NOMO-1 treated with DMSO at 0.1 percent for 48 hours (cell line): ENCODE data around the gene EML1.
A peak's percentile ranks its signal among the peaks of the same experiment; 100 is the strongest.

Experiments
- DNase-seq: peaks from one replicate; lab custom pipeline; 2025; ENCODE audit not compliant: unreplicated experiment; lab: John Stamatoyannopoulos, UW

The EML1 gene

GRCh38 chr14:99983251-99984015, 190.2 kb downstream of the EML1 start:
- DNase-seq, result peak; percentile 28

GRCh38 chr14:99984036-99984435, 190.8 kb downstream of the EML1 start:
- DNase-seq, result no peak

GRCh38 chr14:99986396-99986795, 193.2 kb downstream of the EML1 start:
- DNase-seq, result no peak

GRCh38 chr14:99989032-99989431, 195.8 kb downstream of the EML1 start:
- DNase-seq, result no peak

- DNase-seq, result no peak
Observed at GRCh38 chr14:99990268-99991170, 197.3 kb downstream of the EML1 start.

GRCh38 chr14:99991331-99991730, 198.1 kb downstream of the EML1 start:
- DNase-seq, result no peak
